ENCODE measurements around the gene TRIM28.
"Not testable (repeated sequence)": the region's sequence is repeated elsewhere in the genome, so short reads cannot be mapped to it uniquely, and the experiment has no call there.

The TRIM28 gene
- 361 to 393 reads per million in 2 donors for total RNA-seq

DNA sequence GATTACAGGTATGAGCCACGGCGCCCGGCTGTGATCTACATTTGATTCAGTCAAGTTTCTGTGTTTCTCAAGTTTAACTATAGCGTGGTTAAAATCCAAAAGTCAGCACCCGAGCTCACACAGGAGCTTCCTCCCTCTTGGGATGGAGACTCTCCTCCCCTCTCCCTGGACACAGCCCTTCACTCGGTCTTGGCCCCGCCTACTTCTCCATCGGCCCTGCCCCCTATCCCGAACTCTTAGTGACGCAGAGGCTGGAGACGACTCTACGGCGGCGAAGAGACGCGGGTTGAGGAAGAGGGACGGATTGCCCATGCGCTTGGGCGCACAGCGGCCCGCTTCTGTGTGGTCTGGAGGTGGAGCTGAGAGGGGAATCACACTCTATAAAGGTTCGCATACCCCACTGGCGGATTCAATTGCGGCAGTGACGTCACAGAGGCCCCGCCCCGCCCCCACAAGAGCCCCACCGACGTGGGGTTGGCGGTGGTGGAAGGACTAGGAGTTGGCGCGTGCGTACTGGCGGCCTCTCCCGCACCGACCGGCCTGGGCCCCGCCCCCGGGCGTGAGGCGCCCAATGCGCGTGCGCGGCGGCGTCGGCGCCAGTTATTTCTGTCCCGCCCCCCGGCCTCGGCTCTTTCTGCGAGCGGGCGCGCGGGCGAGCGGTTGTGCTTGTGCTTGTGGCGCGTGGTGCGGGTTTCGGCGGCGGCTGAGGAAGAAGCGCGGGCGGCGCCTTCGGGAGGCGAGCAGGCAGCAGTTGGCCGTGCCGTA lies at the start of gene TRIM28:
TRIM28 (plus strand) TSS at position 239 of the 765 bp plus-strand sequence. CDS start 694 bp downstream, outside the sequence.
- peak; percentile 100 for DNase-seq

DNA sequence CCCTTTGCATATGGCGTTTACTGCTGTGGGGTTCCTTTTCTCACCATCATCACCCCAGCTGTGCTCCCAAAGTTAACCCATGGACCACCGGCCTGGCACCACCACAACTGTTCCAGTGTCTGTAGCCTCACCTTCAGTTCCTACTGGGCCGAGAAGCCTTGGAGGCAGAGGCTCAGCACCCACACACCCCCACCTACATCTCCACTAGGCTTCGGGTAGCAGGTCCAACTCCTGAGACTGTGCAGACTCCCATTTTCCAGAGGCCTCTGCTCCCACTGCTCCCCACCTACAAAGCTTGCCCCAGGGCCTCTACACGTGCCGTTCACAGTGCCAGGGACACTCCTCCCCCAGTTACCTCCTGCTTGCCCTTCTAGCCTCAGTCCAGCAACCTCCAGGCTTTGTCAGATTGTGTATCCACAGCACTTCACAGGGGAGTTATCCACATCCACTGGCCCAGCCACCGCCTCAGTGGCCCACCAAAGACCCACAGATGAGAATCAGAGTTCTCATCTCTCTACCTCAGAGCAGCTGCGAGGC lies 46.2 kb upstream of the TRIM28 start:
- DNase-seq: no peak

DNA sequence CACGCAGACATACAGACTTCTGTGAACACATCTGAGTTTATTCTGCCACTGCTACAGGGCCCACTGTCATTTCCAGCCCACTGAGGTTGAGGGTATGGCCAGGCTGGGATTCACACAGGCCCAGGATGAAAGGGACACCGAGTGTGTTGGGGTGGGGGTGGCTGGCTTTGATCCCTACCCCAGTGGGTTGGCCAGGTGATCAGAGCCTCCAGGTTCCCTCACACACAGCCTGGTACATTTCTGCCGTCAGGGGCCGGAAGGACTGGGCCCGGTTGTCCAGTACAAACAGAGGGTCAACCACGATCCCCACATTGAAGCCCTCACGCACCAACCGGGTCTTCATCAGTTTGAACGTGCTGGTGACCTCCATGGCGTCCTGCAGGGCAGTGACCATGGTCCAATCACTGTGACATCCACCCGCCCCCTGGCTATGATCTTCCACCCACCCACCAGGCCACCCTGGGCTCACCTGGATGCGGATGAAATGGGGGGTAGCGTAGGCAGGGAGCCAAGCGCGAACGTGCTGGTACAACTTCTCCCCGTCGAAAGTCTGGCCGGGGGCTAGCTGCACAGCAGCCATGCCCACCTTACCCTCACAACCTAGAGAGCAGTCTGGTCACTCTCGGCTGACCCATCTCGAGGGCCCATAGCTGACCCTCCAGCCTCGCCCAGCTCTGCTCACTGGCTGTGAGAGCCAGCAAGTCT lies 45.4 kb upstream of the TRIM28 start:
- no peak for DNase-seq

GRCh38 chr19:58499021-58499927 lies 44.6 kb upstream of the TRIM28 start:
- DNase-seq: peak; percentile 90

DNA sequence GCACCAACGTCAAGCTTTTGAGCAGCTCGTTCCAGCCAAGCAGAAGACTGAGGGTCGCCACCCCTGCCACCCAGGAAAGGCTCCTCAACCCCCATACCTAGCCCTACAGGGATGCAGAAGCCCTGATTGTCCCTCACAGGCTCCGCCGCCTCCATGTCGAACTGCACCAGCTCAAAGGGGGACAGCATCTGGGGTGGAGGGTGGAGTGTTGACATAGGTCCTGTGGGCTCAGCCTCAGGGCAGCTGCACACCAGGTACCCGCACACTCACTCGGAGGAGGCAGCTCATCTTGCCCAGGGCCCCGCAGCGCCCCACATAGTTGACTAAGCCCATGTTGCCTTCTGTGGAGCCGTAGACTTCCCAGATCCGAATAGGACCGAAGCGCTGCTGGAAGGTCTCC lies 43.6 kb upstream of the TRIM28 start:
- DNase-seq: no peak

GRCh38 chr19:58507602-58508223 lies 36.2 kb upstream of the TRIM28 start:
- not testable (repeated sequence) for DNase-seq

DNA sequence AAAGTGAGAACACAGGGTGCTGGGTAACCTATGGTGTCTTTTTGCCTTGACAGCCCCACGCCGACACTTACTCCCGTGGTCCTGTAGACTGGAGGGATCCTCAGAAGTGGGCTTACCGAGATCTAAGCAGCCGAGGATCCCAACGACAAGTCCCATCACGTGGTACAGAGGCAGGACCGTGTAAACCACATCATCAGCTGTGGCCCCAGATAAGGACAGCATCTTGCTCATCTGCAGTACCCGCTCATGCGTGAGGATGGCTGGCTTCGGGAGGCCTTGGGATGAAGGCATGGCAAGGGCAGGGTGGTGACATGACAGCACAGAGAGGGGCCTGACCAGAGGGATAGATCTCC lies 34.2 kb upstream of the TRIM28 start:
- no peak for DNase-seq

GRCh38 chr19:58510084-58510862 lies 33.6 kb upstream of the TRIM28 start:
- no peak for DNase-seq

DNA sequence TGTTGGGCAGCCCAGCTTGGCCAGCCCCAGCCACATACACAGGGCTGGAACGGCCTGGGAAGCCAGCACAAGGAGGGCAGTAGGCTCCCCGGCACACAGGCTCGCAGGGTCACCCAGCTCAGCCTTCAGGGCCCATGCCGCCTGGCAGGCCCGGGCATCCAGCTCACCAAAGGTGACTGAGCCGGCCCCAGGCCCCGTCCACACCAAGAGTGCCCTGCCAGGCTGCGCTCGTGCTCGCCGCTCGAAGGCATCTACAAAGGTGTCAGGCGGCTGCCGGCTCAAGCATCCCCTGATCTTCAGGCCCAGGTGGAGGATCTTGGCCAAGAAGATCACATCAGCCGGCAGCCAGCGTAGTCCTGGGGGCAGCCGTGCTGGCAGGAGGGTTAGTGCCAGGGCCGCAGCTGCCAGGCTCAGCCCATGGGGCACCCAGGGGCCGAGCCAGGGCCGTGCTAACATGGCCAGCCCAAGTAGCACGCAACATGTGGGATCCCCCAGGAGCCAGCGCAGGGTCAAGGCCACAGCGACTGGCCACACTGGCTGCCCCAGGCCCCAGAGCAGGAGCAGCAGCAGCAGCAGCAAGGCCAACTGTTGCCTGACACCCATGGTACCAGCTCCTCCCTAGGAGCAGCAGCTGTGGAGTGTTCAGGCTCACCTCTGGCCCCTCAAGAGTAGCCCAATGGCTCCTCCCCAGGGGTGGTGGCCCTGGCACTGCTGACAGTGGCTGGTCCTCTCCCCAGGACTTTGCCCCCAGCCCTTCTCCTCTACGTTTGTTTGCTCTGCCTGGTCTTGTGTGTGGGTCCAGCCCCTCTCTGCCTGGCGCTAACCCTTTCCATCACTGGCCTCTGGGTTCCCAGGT lies 32.3 kb upstream of the TRIM28 start, which contains the start of gene SLC27A5:
SLC27A5 (minus strand) TSS at position 640 of the 856 bp plus-strand sequence; CDS start at position 603, 37 bp downstream.
- DNase-seq: no peak

DNA sequence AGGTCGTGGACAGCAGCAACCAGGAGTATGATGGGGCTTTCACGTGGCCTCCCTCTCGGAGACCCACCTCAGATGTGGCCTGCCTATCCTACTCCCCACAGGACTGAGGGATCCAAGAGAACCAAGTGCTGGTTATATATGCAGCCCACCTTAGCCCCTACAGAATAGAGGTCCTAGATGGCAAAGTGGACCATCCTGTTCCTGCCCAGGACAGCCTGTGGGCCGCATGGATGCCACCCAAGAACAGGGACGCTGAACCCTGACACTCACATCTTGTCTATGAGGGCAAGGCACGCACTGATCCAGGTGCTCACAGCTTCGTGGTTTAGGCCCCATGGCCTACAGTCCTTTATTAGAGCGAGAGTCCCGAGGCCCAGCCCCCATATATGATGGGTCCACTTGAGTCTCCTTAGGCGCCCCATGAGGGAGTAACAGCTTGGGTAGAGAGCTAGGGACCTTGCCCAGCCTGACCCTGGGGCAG lies 30.6 kb upstream of the TRIM28 start:
- no peak for DNase-seq

- peak; percentile 93 for DNase-seq
Measured at GRCh38 chr19:58513694-58514563, 29.9 kb upstream of the TRIM28 start.

DNA sequence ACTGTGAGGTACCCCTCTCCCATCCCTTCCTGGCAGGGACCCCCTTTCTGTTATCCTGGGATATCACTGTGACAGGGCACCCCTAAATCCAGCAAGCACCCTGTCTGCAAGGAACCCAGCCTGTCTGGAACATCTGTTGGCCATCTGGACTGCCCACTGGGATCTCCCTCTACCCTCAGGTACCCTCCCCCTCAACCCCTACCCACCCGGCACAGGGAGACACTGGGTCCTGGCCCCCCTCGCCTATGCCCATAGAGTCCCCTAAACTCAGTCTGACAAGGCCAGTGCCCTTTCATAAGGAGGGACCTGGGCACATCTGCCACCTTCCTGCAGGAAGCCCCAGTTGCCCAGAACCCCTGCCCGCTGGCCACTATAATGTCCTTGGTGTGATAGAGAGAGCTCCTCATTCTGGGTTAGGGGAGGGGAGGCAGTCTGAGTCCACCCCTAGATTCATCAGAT lies 29.3 kb upstream of the TRIM28 start:
- DNase-seq: no peak

GRCh38 chr19:58515259-58515658 lies 28.6 kb upstream of the TRIM28 start:
- no peak for DNase-seq

- DNase-seq: no peak
Measured at GRCh38 chr19:58516246-58516836, 27.5 kb upstream of the TRIM28 start.

- DNase-seq: no peak
Measured at GRCh38 chr19:58516964-58517833, 26.7 kb upstream of the TRIM28 start.

DNA sequence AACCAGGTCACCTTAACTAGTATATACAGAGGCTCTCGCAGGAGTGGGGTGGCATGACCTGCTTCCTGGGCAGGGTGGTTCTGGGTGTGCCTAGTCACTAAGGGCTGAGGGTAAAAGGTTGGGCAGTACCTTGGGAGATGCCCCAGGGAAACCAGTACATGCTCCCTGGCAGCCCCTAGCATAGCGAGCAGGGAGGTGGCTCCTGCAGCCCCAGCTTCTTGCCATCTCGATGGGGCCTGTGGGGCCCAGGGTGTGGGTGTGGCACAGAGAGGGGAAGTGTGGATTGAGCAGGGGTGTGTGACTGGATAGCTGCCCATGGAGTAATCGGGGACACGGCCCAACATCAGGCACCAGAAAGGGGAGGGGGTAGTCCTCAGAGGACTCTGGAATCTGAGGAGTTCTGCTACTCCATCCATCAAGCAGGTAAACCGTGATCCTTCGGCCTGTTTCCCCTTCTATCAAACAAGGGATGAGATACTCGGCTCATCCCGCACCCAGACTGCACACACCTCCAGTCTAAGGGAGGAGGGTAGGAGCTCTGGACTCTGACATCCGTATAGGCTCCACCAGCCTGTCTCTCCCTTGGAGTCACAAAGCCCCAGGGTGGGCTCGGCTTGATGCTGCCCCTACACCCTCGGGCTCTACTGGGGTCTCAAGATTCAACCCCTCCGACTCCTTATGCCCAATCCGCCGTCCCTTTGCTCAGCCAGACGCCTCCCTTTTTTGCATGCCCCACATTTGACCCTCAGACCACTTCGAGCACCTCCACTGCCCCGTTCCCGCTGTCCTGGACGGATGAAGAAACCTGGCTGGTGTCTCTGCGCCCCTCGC lies 25.4 kb upstream of the TRIM28 start:
- no peak for DNase-seq

DNA sequence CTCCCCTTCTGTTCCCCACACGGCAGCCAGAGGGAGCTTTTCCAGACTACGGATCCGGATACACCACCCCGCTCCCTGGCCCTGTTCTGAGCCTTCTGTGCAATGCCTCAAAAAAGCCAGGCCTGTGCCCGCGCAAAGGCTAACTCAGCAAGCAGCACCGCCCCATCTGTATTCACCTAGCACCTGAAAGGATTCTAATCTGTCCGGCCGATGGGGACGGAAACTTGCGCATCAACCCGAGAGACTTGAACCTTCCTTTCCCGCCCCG lies 24.8 kb upstream of the TRIM28 start:
- DNase-seq: peak; percentile 39
